AG09319 (cell line): Measurements from ENCODE around the gene POLK.
"Not testable (repeated sequence)": the region's sequence is repeated elsewhere in the genome, so short reads cannot be mapped to it uniquely, and the experiment has no call there.

Experiments
- DNase-seq: peaks from one replicate; pipeline ENCODE4 v3.0.0-alpha.2; 2010; ENCODE audit warnings: low read depth; ENCODE audit errors: extremely low read depth
- CTCF ChIP-seq: IDR thresholded peaks from 2 replicates; pipeline ENCODE4 v1.5.1; 2011; ENCODE audit warnings: low read depth, mild to moderate bottlenecking, inconsistent platforms, low read length, moderate library complexity

Gene POLK

GRCh38 chr5:75566710-75567309 is 55.1 kb downstream of the POLK start:
- DNase-seq = peak; percentile 62
- no peak for TF ChIP-seq CTCF

- no peak for DNase-seq
- TF ChIP-seq CTCF = no peak
Measured at GRCh38 chr5:75567710-75568109, 56.0 kb downstream of the POLK start.

GRCh38 chr5:75568202-75568601 is 56.5 kb downstream of the POLK start:
- no peak for DNase-seq
- TF ChIP-seq CTCF = no peak

- TF ChIP-seq CTCF = no peak
- DNase-seq = no peak
Measured at GRCh38 chr5:75571547-75571946, 59.9 kb downstream of the POLK start.

GRCh38 chr5:75574791-75575190 is 63.1 kb downstream of the POLK start:
- no peak for DNase-seq
- TF ChIP-seq CTCF = no peak

GRCh38 chr5:75578280-75578679 is 66.6 kb downstream of the POLK start:
- DNase-seq = not testable (repeated sequence)

- TF ChIP-seq CTCF = no peak
- no peak for DNase-seq
Measured at GRCh38 chr5:75584641-75585040, 73.0 kb downstream of the POLK start.

- TF ChIP-seq CTCF = no peak
Measured at GRCh38 chr5:75588666-75589065, 77.0 kb downstream of the POLK start.

More at GRCh38 chr5:75588666-75589065, 77.0 kb downstream of the POLK start:
- no peak for DNase-seq
